ENCODE measurements around the gene PCDHGA11. TPM values are rescaled to one million over a fixed set of nuclear protein-coding genes. Genes with fewer than 3 reads are reported as not detected.
"Not testable (repeated sequence)": the region's sequence is repeated elsewhere in the genome, so short reads cannot be mapped to it uniquely, and the experiment has no call there.

PCDHGA11 gene
- total RNA-seq, 4 donors from 2014 or later = 2.6 to 5.8 (median 4.4) TPM

DNA sequence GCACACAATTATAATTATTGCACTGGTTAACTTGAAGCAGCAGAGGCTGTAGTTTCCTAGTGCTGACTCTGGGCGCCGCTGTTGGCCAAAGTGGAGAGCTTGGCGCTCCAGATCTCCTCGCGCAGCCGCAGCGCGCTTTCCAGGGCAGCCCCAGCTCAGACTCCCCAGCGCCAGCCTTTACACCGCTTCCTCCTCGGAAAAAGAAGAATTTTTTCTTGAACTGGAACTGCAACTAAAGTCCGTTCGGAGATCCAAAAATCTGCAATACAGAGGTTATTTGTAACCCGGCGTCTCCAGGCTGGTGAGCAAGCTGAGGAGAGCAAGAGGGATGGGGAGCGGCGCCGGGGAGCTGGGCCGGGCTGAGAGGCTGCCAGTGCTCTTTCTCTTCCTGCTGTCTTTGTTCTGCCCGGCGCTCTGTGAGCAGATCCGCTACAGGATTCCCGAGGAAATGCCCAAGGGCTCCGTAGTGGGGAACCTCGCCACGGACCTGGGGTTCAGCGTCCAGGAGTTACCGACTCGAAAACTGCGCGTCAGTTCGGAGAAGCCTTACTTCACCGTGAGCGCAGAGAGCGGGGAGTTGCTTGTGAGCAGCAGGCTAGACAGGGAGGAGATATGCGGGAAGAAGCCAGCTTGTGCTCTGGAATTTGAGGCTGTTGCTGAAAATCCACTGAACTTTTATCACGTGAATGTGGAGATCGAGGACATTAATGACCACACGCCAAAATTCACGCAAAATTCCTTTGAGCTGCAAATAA lies 33.1 kb upstream of the PCDHGA11 start, which contains the start of gene PCDHGB4:
Gene PCDHGB4 (plus strand): TSS at position 142 of the 755 bp plus-strand sequence. CDS start 187 bp downstream, at position 329.
- intact Hi-C loops (cut with DNase I; ENCODE audit: low total_unique reads); H3K27ac ChIP-seq; H3K4me1 ChIP-seq; H3K36me3 ChIP-seq; DNase-seq; H3K27me3 ChIP-seq: not testable (repeated sequence)
- 43 to 44% methylated on average over 10 to 23 of the region's 40 CpGs for WGBS, 2 donors (ENCODE audit: low coverage in 1 of 2)
- in situ Hi-C loops (cut with MboI; ENCODE audit: low pct_ligation_motif_present in 1 of 4, low pct_unique_long_range_greater_than_20kb in 1 of 4, low sequenced_read_pairs in 3 of 4) = loop anchor here in 1 of 4 donors (25.0 kb wide), 1 partner anchor 175 kb away; the partner anchor contains the start of genes PCDHB12, PCDHB13 and PCDHB14
- TF ChIP-seq, protein P1, sequence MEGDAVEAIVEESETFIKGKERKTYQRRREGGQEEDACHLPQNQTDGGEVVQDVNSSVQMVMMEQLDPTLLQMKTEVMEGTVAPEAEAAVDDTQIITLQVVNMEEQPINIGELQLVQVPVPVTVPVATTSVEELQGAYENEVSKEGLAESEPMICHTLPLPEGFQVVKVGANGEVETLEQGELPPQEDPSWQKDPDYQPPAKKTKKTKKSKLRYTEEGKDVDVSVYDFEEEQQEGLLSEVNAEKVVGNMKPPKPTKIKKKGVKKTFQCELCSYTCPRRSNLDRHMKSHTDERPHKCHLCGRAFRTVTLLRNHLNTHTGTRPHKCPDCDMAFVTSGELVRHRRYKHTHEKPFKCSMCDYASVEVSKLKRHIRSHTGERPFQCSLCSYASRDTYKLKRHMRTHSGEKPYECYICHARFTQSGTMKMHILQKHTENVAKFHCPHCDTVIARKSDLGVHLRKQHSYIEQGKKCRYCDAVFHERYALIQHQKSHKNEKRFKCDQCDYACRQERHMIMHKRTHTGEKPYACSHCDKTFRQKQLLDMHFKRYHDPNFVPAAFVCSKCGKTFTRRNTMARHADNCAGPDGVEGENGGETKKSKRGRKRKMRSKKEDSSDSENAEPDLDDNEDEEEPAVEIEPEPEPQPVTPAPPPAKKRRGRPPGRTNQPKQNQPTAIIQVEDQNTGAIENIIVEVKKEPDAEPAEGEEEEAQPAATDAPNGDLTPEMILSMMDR (IDR thresholded peaks at IDR 0.05) = peak in 1 of 5 experiments; percentile 6
- Histone ChIP-seq H3K4me3 (peak within 1 kb of the TSS in 1 of 4 donors; percentile 21), H3K9me3 (peaks cover 74 to 89% of the 10 kb centered on the region in 2 donors)

DNA sequence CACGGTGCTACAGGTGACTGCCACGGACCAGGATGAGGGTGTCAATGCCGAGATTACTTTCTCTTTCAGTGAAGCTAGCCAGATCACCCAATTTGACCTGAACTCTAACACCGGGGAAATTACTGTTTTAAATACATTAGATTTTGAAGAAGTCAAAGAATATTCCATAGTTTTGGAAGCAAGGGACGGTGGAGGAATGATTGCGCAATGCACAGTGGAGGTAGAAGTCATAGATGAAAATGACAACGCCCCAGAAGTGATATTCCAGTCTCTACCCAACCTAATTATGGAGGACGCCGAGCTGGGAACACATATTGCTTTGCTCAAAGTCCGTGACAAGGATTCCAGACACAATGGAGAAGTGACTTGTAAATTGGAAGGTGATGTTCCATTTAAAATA lies 32.2 kb upstream of the PCDHGA11 start:
- intact Hi-C loops (cut with DNase I; ENCODE audit: low total_unique reads) = no loop called here
- no peak for DNase-seq
- 66 to 71% methylated on average over 6 to 10 of the region's 10 CpGs for WGBS, 2 donors (ENCODE audit: low coverage in 1 of 2)
- TF ChIP-seq POLR2A (IDR thresholded peaks at IDR 0.05) (no peak), EP300 (IDR thresholded peaks at IDR 0.05; ENCODE audit: low read depth) (no peak), POLR2AphosphoS5 (IDR thresholded peaks at IDR 0.05) (no peak)
- TF ChIP-seq, protein P1 (IDR thresholded peaks at IDR 0.05) = no peak
- no peak overlapping the region for H3K4me3 ChIP-seq
- in situ Hi-C loops (cut with MboI; ENCODE audit: low pct_ligation_motif_present in 1 of 4, low pct_unique_long_range_greater_than_20kb in 1 of 4, low sequenced_read_pairs in 3 of 4) = loop anchor here in 1 of 4 donors (25.0 kb wide), 1 partner anchor 176 kb away; the partner anchor contains the start of genes PCDHB12, PCDHB13 and PCDHB14
- no peaks in the 10 kb centered on the region for H3K4me1 ChIP-seq
- no peak overlapping the region for H3K27ac ChIP-seq
- H3K9me3 ChIP-seq = peaks cover 76 to 89% of the 10 kb centered on the region in 2 donors
- H3K36me3 ChIP-seq = no peaks in the 10 kb centered on the region
- H3K27me3 ChIP-seq = peaks cover 8% of the 10 kb centered on the region

DNA sequence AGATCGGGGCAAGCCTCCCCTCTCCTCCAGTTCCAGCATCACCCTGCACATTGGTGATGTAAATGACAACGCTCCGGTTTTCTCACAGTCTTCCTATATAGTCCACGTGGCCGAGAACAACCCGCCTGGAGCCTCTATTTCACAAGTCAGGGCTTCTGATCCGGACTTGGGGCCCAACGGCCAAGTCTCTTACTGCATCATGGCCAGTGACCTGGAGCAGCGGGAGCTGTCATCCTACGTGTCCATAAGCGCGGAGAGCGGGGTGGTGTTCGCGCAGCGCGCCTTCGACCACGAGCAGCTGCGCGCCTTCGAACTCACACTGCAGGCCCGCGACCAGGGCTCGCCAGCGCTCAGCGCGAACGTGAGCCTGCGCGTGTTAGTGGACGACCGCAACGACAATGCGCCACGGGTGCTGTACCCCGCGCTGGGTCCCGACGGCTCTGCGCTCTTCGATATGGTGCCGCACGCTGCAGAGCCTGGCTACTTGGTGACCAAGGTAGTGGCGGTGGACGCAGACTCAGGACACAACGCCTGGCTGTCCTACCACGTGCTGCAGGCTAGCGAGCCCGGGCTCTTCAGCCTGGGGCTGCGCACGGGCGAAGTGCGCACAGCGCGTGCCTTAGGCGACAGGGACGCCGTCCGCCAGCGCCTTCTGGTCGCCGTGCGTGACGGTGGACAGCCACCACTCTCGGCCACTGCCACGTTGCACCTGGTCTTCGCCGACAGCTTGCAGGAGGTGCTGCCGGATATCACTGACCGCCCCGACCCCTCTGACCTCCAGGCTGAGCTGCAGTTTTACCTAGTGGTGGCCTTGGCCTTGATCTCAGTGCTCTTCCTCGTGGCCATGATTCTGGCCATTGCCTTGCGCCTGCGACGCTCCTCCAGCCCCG lies 31.5 kb upstream of the PCDHGA11 start:
- H3K4me3 ChIP-seq = no peak overlapping the region
- in situ Hi-C loops (cut with MboI; ENCODE audit: low pct_ligation_motif_present in 1 of 4, low pct_unique_long_range_greater_than_20kb in 1 of 4, low sequenced_read_pairs in 3 of 4) = loop anchor here in 1 of 4 donors (25.0 kb wide), 1 partner anchor 177 kb away; the partner anchor contains the start of genes PCDHB12, PCDHB13 and PCDHB14
- intact Hi-C loops (cut with DNase I; ENCODE audit: low total_unique reads) = no loop called here
- no peak for TF ChIP-seq POLR2AphosphoS5 (IDR thresholded peaks at IDR 0.05)
- no peak for TF ChIP-seq POLR2A (IDR thresholded peaks at IDR 0.05)
- no peak for TF ChIP-seq EP300 (IDR thresholded peaks at IDR 0.05; ENCODE audit: low read depth)
- TF ChIP-seq, protein P1 (IDR thresholded peaks at IDR 0.05) = no peak
- no peaks in the 10 kb centered on the region for H3K4me1 ChIP-seq
- peaks cover 74 to 89% of the 10 kb centered on the region in 2 donors for H3K9me3 ChIP-seq
- WGBS, 2 donors (ENCODE audit: low coverage in 1 of 2) = 76 to 80% methylated on average over 3 to 65 of the region's 77 CpGs
- H3K27ac ChIP-seq = no peak overlapping the region
- H3K27me3 ChIP-seq = peaks cover 11% of the 10 kb centered on the region
- no peaks in the 10 kb centered on the region for H3K36me3 ChIP-seq
- no peak for DNase-seq
